Keratinocyte (primary cell): ENCODE measurements around the gene SRP54.

ENCODE experiments used
- CTCF ChIP-seq, 3 experiments: IDR thresholded peaks in 1 of 3; conservative IDR thresholded peaks in 1 of 3; optimal IDR thresholded peaks in 1 of 3; 2 replicates in 2 of 3; 3 replicates in 1 of 3; pipeline versions ENCODE3 to v1.5.1; 2011; ENCODE audit warnings: low read length in 3 of 3, mild to moderate bottlenecking in 3 of 3, moderate library complexity in 2 of 3, control low read depth in 1 of 3, inconsistent platforms in 1 of 3; ENCODE audit not compliant: insufficient read depth in 2 of 3; ENCODE audit errors: extremely low read depth in 1 of 3
- EZH2 ChIP-seq: IDR thresholded peaks from one replicate; pipeline ENCODE4 v1.6.1; 2012; ENCODE audit warnings: inconsistent platforms, mild to moderate bottlenecking, low read length, moderate library complexity

DNA sequence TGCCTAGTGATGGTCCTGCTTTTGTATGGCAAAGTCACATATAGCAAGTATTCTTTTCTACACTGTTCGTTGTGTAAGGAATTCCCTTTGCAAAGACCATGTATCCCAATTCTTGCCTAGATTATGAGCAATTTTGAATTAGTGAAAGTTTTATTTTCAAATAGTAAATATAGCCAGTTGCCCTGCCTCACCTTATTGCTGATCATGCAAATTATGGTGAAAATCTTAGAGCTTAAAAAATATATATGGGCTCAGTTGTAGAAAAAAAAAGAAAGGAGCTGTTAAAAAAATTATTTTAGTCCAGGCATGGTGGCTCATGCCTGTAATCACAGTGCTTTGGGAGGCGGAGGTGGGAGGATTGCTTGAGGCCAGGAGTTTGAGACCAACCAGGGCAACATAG lies 18.8 kb downstream of the SRP54 start:
- TF ChIP-seq CTCF (optimal IDR thresholded peaks at IDR 0.05 in 1 of 3, IDR thresholded peaks at IDR 0.05 in 1 of 3, conservative IDR thresholded peaks at IDR 0.05 in 1 of 3; ENCODE audit: extremely low read depth in 1 of 3, insufficient read depth in 2 of 3, low read length in 3 of 3): no peak
- TF ChIP-seq EZH2: no peak
